Measurements from ENCODE around the gene IPMK. TPM values are rescaled to one million over a fixed set of nuclear protein-coding genes. Genes with fewer than 3 reads are reported as not detected.
"Not testable (repeated sequence)": the region's sequence is repeated elsewhere in the genome, so short reads cannot be mapped to it uniquely, and the experiment has no call there.

The IPMK gene
- polyA plus RNA-seq, 3 donors from 2014 or later, result 1.3 to 2.6 TPM; not detected in 1

DNA sequence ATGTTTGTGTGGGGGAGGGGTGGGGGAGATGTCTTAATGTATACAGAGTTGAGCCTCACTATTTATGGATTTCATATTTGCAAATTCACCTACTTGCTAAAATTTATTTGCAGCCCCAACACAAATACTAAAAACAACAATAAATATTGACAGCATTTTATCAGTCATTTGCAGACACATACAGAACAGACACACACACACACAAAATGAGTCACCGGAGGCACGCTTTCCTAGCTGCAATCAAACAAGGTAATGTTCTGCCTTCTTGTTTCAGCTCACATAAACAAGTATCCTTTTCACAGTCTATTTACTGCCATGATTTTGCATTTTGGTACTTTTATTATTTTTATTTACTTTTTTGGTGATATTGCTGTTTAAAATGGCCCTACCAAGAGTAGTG lies 88.5 kb downstream of the IPMK start:
- H3K9me3 Mint-ChIP-seq, result no peaks in the 10 kb centered on the region
- peaks cover 3 to 9% (median 5%) of the 10 kb centered on the region in 3 donors for H3K27me3 Mint-ChIP-seq (ENCODE audit: low read depth in 3 of 3)
- no peak overlapping the region for H3K4me3 Mint-ChIP-seq

DNA sequence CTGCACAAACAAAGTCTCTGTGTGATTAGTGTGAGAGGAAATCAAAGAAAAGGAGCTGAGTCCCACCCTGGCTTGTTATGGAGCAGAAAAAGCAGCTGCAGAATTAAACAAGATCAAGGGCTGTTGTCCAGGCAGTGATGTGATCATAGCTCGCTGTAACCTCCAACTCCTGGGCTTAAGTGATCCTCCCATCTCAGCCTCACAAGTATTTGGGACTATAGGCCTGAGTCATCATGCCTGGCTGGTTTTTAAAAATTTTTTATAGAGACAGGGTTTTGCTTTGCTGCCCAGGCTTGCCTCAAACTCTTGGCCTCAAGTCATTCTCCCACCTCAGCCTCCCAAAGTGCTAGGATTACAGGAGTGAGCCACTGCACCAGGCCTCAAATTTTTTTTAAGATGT lies 88.9 kb downstream of the IPMK start:
- Mint-ChIP-seq H3K27ac (no peak overlapping the region), H3K27me3 (ENCODE audit: low read depth in 3 of 3) (peaks cover 3 to 6% (median 5%) of the 10 kb centered on the region in 3 donors), H3K36me3 (no peaks in the 10 kb centered on the region)

More for the DNA sequence above, 88.5 kb downstream of the IPMK start:
- no peak for DNase-seq
- Mint-ChIP-seq H3K27ac (no peak overlapping the region), H3K4me1 (no peaks in the 10 kb centered on the region), H3K36me3 (no peaks in the 10 kb centered on the region)

DNA sequence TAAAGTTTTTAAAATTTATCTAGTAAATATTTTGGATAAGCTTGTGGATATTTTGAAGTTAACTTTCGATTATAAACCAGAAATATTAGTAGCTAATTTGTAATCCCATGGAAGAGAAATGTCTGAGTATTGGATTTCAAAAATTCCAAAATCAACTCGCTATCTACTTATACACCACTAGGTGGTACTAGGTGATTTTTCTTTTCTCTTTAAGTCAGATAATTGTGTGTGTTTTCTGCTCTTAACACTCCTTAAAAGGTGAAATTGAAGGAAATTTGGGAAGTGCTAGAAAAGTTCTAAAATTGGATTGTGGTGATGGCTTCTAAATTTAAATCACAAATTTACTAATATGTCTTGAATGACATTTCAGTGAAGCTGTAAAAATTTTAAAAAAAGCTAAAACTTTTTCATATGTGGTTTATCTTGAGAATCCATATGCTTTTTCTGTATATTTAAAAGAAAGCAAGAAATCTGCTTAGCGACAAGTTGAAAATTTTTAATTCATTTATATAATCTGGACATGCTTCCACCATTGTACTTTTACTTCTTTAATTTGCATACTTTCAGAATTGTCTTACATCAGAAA lies 90.2 kb downstream of the IPMK start:
- H3K36me3 Mint-ChIP-seq, result no peaks in the 10 kb centered on the region
- peaks cover 5 to 6% (median 5%) of the 10 kb centered on the region in 3 donors for H3K27me3 Mint-ChIP-seq (ENCODE audit: low read depth in 3 of 3)
- H3K4me3 Mint-ChIP-seq, result no peak overlapping the region
- H3K27ac Mint-ChIP-seq, result no peak overlapping the region
- DNase-seq, result peak in 2 of 3 donors; percentile 6 to 13
- no peaks in the 10 kb centered on the region for H3K4me1 Mint-ChIP-seq
- no peaks in the 10 kb centered on the region for H3K9me3 Mint-ChIP-seq

More for the DNA sequence above, 88.9 kb downstream of the IPMK start:
- no peak for DNase-seq
- Mint-ChIP-seq H3K4me3 (no peak overlapping the region), H3K9me3 (no peaks in the 10 kb centered on the region), H3K4me1 (no peaks in the 10 kb centered on the region)

DNA sequence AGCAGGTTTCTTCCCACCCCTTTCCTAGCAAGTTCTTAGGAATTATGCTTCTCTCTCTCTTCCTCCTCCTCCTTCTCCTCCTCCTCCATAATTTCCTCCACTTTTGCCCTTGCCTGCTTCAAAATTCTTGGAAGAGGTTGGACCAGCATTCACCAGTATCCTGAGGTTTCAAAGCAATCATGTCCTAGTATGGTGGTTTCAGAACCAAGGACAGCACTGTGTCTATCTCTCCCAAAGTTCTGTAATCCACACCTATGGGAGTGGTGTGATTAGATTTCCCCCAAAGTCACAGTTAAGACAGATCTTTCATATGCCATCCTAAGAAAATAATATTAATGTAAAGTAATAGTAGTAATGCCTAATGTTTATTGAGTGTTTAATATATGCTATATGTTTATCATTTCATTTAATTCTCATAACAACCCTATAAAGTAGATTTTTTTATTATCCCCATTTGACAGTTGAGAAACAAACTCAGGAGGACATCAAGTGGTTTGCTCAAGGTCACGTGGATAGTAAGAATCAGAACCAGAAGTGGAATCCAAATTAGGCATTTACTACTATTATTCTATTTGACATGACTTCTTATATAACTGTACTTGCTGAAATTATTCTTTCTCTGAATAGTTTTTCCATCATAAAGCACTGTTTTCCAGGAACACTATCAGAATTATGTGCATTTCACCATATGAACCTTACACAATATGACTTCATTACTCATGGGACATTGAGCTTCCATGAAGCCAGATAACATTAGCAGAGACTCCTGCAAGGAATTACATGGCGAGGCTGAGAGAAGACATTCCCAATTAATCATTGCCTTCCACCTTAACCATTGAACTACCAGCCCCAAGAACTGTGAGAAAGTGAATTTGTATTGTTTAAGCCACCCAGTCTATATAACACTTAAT lies 91.4 kb downstream of the IPMK start:
- peaks cover 5 to 6% (median 5%) of the 10 kb centered on the region in 3 donors for H3K27me3 Mint-ChIP-seq (ENCODE audit: low read depth in 3 of 3)
- H3K4me1 Mint-ChIP-seq, result no peaks in the 10 kb centered on the region
- no peak for DNase-seq
- H3K27ac Mint-ChIP-seq, result no peak overlapping the region
- no peaks in the 10 kb centered on the region for H3K9me3 Mint-ChIP-seq
- H3K36me3 Mint-ChIP-seq, result no peaks in the 10 kb centered on the region
- no peak overlapping the region for H3K4me3 Mint-ChIP-seq

DNA sequence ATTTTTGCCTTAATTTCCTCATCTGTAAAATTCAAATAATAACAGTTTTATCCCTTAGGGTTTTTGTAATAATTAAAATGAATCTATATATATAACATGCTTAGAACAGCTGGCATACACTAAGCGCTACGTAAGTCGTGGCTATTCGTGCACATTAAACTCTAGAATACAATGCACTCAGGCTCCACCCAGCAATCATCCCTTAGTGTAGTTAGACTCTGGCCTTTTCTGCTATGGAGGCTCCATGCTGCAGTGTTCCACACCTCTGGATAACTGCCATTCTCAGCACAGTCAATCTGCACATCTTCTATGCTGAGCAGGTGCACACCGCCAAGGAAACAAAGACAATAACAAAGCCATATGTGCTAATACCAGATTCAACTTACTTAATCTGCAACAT lies 92.9 kb downstream of the IPMK start:
- H3K9me3 Mint-ChIP-seq, result no peaks in the 10 kb centered on the region
- no peak for DNase-seq
- no peak overlapping the region for H3K4me3 Mint-ChIP-seq
- peaks cover 2 to 7% (median 3%) of the 10 kb centered on the region in 3 donors for H3K27me3 Mint-ChIP-seq (ENCODE audit: low read depth in 3 of 3)
- no peaks in the 10 kb centered on the region for H3K36me3 Mint-ChIP-seq
- no peak overlapping the region for H3K27ac Mint-ChIP-seq
- no peaks in the 10 kb centered on the region for H3K4me1 Mint-ChIP-seq

DNA sequence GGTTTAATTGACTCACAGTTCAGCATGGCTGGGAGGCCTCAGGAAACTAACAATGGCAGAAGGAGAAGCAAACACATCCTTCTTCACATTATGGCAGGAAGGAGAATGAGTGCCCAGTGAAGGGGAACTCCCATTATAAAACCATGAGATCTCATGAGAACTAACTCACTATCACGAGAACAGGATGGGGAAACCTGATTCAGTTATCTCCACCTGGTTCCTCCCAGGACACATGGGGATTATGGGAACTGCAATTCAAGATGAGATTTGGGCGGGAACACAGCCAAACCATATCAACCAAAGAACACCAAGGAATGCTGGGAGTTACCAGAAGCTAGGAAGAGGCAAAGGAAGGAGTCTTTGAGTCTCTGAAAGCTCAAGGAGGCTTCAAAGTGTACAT lies 94.3 kb downstream of the IPMK start:
- no peaks in the 10 kb centered on the region for H3K4me1 Mint-ChIP-seq
- no peak overlapping the region for H3K4me3 Mint-ChIP-seq
- no peak overlapping the region for H3K27ac Mint-ChIP-seq
- H3K36me3 Mint-ChIP-seq, result no peaks in the 10 kb centered on the region
- H3K9me3 Mint-ChIP-seq, result no peaks in the 10 kb centered on the region
- no peak for DNase-seq
- H3K27me3 Mint-ChIP-seq (ENCODE audit: low read depth in 3 of 3), result peaks cover 2 to 10% (median 3%) of the 10 kb centered on the region in 3 donors

DNA sequence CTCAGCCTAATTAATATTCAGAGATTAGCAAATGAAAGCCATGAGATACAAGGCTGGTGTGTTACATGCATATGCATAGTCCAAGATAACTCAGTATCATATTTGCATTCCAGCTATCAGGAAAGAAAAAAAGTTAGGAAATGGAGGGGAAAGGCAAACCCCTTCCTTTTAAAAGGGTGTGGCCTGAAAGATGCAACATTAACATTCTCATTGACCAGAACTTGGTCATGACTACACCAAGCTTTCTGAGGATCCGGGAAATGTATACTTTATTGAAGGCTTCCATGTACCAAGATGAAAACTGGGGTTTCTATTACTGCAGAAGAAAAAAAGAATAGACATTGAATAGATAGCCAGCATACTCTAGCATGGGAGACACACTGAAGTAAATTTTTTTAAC lies 96.5 kb downstream of the IPMK start:
- no peak overlapping the region for H3K4me3 Mint-ChIP-seq
- no peak for DNase-seq
- no peaks in the 10 kb centered on the region for H3K4me1 Mint-ChIP-seq
- no peaks in the 10 kb centered on the region for H3K9me3 Mint-ChIP-seq
- H3K27ac Mint-ChIP-seq, result no peak overlapping the region
- peaks cover 3 to 12% (median 4%) of the 10 kb centered on the region in 3 donors for H3K27me3 Mint-ChIP-seq (ENCODE audit: low read depth in 3 of 3)
- no peaks in the 10 kb centered on the region for H3K36me3 Mint-ChIP-seq

DNA sequence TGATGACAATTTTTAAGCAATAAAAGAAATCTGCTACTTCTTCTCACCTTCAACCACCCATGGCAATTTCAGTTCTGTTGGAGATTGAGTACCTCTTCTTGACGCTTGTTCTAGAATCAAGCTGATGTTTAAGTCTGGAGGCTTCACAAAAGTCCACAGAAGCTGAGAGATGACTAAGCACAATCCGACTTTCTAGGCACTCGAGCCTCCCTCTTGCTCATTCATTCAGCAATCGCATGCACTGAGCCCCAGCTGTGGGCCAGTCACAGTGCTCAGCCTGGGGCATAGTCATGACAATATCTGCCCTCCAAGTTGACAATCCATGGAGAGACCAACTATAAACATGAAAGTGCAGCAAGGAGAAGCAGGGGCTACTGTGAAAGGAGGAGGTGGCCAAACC lies 103.2 kb downstream of the IPMK start:
- no peak for DNase-seq
- Mint-ChIP-seq H3K4me1 (no peaks in the 10 kb centered on the region), H3K27me3 (ENCODE audit: low read depth in 3 of 3) (peaks cover 2 to 7% (median 4%) of the 10 kb centered on the region in 3 donors), H3K9me3 (no peaks in the 10 kb centered on the region), H3K27ac (peak overlapping the region in 1 of 6 donors; percentile 25), H3K4me3 (no peak overlapping the region), H3K36me3 (peaks cover 0 to 5% (median 0%) of the 10 kb centered on the region in 3 donors)

DNA sequence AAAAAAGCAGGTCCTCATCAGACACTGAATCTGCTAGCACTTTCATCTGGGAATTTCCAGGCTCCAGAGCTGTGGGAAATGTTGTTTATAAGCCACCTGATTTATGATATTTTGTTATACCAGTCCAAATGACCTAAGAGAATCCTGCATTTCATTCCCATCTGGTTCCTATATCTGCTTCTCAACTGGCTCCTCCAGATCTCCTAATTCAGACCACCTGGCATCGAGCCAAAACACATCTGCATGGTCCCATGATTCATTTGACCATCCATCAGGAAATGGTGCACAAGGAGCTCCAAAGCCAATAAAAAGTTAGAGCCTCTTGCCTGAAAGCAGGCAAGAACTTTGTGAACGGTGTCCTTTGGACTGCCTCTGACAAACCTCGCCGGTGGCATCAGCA lies 108.9 kb downstream of the IPMK start:
- no peak for DNase-seq
- H3K4me3 Mint-ChIP-seq, result no peak overlapping the region
- H3K9me3 Mint-ChIP-seq, result no peaks in the 10 kb centered on the region
- H3K27me3 Mint-ChIP-seq (ENCODE audit: low read depth in 3 of 3), result peaks cover 0 to 4% (median 4%) of the 10 kb centered on the region in 3 donors
- H3K27ac Mint-ChIP-seq, result no peak overlapping the region
- no peaks in the 10 kb centered on the region for H3K4me1 Mint-ChIP-seq
- H3K36me3 Mint-ChIP-seq, result peaks cover 0 to 5% (median 0%) of the 10 kb centered on the region in 3 donors

DNA sequence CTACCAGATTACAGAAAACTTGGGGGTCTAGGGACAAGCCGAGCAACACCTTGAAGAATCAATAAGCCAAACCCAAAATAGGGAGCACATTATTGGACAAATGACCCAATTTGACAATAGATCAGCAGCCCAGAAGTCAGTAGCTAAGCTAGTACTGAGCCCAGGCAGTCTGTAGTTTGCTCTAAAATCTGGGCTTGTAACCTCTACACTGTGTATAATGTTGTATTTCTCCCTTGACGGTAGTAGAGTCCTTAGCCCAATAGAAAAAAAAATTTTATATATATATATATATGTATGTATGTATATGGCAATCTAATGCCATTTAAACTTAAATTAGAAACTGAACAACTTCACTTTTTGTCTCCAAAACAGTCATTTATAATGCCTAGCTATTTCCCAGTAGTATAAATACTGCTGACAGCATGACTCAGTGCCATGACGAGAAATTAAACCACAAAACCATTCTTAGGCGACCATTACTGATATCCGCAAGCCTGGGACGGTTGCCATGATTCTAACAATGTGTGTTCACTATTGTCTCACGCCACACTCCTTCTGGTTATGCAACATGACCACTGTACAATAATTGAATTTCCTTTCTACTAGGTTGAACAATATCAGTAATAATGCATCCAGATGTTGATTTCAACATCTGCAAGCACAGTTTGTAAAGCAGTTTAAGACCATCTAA lies 110.5 kb downstream of the IPMK start:
- no peaks in the 10 kb centered on the region for H3K9me3 Mint-ChIP-seq
- no peak overlapping the region for H3K4me3 Mint-ChIP-seq
- DNase-seq, result no peak
- no peaks in the 10 kb centered on the region for H3K36me3 Mint-ChIP-seq
- peaks cover 0 to 4% (median 2%) of the 10 kb centered on the region in 3 donors for H3K27me3 Mint-ChIP-seq (ENCODE audit: low read depth in 3 of 3)
- H3K27ac Mint-ChIP-seq, result no peak overlapping the region
- no peaks in the 10 kb centered on the region for H3K4me1 Mint-ChIP-seq

DNA sequence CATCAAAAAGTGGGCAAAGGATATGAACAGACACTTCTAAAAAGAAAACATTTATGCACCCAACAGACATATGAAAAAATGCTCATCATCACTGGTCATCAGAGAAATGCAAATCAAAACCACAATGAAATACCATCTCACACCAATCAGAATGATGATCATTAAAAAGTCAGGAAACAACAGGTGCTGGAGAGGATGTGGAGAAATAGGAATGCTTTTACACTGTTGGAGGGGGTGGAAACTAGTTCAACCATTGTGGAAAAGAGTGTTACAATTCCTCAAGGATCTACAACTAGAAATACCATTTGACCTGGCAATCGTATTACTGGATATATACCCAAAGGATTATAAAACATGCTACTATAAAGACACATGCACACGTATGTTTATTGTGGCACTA lies 111.8 kb downstream of the IPMK start:
- H3K4me1 Mint-ChIP-seq; DNase-seq; H3K27ac Mint-ChIP-seq; H3K4me3 Mint-ChIP-seq; H3K27me3 Mint-ChIP-seq (ENCODE audit: low read depth in 3 of 3); H3K36me3 Mint-ChIP-seq; H3K9me3 Mint-ChIP-seq: not testable (repeated sequence)

DNA sequence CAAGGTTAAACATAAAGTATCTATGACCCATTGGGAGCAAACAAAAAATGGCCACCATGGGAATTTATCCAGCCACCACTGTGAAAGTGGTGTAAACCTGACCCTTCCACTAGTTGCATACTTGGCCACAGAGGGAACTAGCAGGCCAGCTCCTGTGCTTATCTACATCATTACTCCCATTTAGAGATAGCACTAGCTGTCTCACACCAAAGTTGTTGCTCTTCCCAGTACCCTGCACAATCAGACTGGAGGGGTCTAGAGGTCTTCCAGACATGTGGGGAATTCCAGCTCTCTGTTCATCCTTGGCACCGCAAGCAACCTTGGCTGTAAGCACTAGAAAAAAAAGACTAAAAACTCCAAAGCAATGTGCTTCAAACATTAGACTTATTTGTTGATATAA lies 113.9 kb downstream of the IPMK start:
- DNase-seq, result no peak
- H3K36me3 Mint-ChIP-seq, result no peaks in the 10 kb centered on the region
- H3K27me3 Mint-ChIP-seq (ENCODE audit: low read depth in 3 of 3), result peaks cover 0 to 4% (median 3%) of the 10 kb centered on the region in 3 donors
- no peak overlapping the region for H3K27ac Mint-ChIP-seq
- H3K4me1 Mint-ChIP-seq, result no peaks in the 10 kb centered on the region
- no peaks in the 10 kb centered on the region for H3K9me3 Mint-ChIP-seq
- H3K4me3 Mint-ChIP-seq, result no peak overlapping the region

DNA sequence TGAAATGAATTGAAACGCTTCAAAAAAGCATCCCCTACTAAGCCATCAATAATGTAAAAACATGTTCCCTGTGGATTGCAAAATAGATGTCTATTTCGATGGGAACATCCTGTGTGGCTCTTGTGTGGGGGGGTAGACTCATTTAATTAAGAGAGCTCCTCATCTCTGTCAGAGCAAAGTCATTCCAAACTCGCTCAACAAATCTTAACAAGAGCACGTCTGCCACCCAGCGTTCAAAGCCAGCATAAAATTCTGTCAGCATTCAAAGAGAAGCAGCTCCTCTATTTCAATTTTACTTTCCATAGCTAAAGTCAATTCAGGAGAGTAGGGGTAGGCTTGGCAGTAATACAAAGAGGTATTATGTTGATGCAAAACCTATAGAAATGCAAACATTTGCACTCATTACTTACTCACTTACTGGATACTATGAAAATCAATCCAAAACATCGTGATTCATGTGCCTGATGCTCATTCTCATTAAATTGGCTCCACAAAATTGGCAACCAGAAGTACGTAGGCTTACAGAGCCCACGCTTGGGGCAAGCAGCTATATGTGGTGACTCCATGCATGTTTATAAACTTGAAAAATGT lies 114.9 kb downstream of the IPMK start:
- H3K4me1 Mint-ChIP-seq, result no peaks in the 10 kb centered on the region
- no peaks in the 10 kb centered on the region for H3K36me3 Mint-ChIP-seq
- H3K9me3 Mint-ChIP-seq, result no peaks in the 10 kb centered on the region
- no peak for DNase-seq
- no peak overlapping the region for H3K4me3 Mint-ChIP-seq
- H3K27ac Mint-ChIP-seq, result no peak overlapping the region
- peaks cover 0 to 4% (median 3%) of the 10 kb centered on the region in 3 donors for H3K27me3 Mint-ChIP-seq (ENCODE audit: low read depth in 3 of 3)

DNA sequence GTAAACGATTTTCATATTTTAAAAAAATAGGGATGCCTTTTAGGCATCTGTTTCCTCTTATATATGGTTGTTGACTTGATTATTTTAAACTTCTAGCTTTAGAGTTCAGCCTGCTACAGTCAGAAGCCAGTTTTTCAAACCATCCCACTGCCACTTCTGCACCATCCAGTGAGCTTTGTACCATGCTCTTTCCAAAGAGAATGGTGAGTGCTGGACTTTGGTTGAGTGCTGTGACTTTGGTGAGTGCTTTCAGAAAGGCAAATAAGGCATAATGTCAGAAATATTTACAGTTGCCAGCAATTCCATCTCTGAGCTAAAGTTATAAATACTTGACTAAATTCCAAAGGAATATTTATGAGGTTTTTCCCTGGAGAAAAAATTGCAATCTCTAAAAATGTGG lies 117.4 kb downstream of the IPMK start:
- Mint-ChIP-seq H3K27ac (no peak overlapping the region), H3K4me1 (no peaks in the 10 kb centered on the region), H3K9me3 (no peaks in the 10 kb centered on the region), H3K27me3 (ENCODE audit: low read depth in 3 of 3) (peaks cover 0 to 3% (median 2%) of the 10 kb centered on the region in 3 donors), H3K36me3 (no peaks in the 10 kb centered on the region), H3K4me3 (no peak overlapping the region)
- no peak for DNase-seq

Data from immature natural killer cell (primary cell).